ENCODE results near the gene AGBL3.

- TF ChIP-seq CTCF (IDR thresholded peaks at IDR 0.05) (no peak), POLR2A (IDR thresholded peaks at IDR 0.05) (no peak)
Measured at GRCh38 chr7:135083005-135083404, 96.7 kb downstream of the AGBL3 start.

Data from uterus (tissue), 2 donors.